Breast epithelium (tissue), 4 donors: ENCODE results near the gene TGOLN2. TPM values are rescaled to one million over a fixed set of nuclear protein-coding genes. Genes with fewer than 3 reads are reported as not detected.
"Not testable (repeated sequence)": the region's sequence is repeated elsewhere in the genome, so short reads cannot be mapped to it uniquely, and the experiment has no call there.

Source experiments
- DNase-seq, 2 donors: peaks; one replicate each; pipeline ENCODE4 v3.0.0-alpha.2; 2019; ENCODE audit warnings: low spot score in 2 of 2
- H3K27ac ChIP-seq, 2 donors: fragments of 200-600 bp; sonication (generic) in 1 of 2; one replicate each; pipeline ENCODE4 v1.5.1; 2016 to 2019; ENCODE audit warnings: mild to moderate bottlenecking in 1 of 2
- H3K27me3 ChIP-seq, 2 donors: fragments of 200-600 bp; sonication (generic) in 1 of 2; one replicate each; pipeline versions ENCODE4 v1.5.1 to v1.6.0; 2017 to 2019; ENCODE audit warnings: control low read depth in 1 of 2, mild to moderate bottlenecking in 1 of 2
- H3K36me3 ChIP-seq: fragments of 200-600 bp; one replicate; pipeline ENCODE4 v1.5.1; 2019
- H3K4me1 ChIP-seq, 2 donors: fragments of 200-600 bp; sonication (generic); one replicate each; pipeline ENCODE4 v1.5.1; 2016 to 2019; ENCODE audit warnings: control low read depth in 1 of 2
- H3K4me3 ChIP-seq, 3 donors: fragments of 200-600 bp; sonication (generic); 1 replicate in 2 of 3; 2 replicates in 1 of 3; pipeline ENCODE4 v1.5.1; 2016 to 2019; ENCODE audit warnings: mild to moderate bottlenecking in 3 of 3, moderate library complexity in 2 of 3
- H3K9me3 ChIP-seq, 2 donors: fragments of 200-600 bp; sonication (generic) in 1 of 2; one replicate each; pipeline ENCODE4 v1.5.1; 2016 to 2019; ENCODE audit warnings: control low read depth in 1 of 2
- POLR2A ChIP-seq: fragments of 450-650 bp; IDR thresholded peaks from one replicate; pipeline ENCODE4 v1.6.1; 2016; ENCODE audit warnings: antibody characterized with exemption, mild to moderate bottlenecking, moderate library complexity
- POLR2AphosphoS5 ChIP-seq, 3 donors: sonication (generic); formaldehyde crosslinking; IDR thresholded peaks; one replicate each; pipeline ENCODE4 v1.6.1; 2017; ENCODE audit warnings: antibody characterized with exemption in 3 of 3
- intact Hi-C: fragments of 100-400 bp; cut with DNase I; formaldehyde crosslinking; loops from one replicate; pipeline ENCODE4 v1.15.1; 2023; ENCODE audit warnings: low total_unique reads
- total RNA-seq, 3 donors: library from RNA; depleted of rRNA; stranded (reverse); fragments of >200 nt; gene quantifications; one replicate each; pipeline ENCODE4 v1.1.0, GENCODE V29; 2016
- TF ChIP-seq, protein P1 (sequence below), 3 donors: fragments of 450-650 bp; IDR thresholded peaks; one replicate each; pipeline ENCODE4 v1.5.1; 2016 to 2017; ENCODE audit warnings: antibody characterized with exemption in 3 of 3, mild to moderate bottlenecking in 3 of 3, moderate library complexity in 3 of 3

The TGOLN2 gene
- total RNA-seq, 3 donors from 2014 or later, result 111 to 161 (median 117) TPM

DNA sequence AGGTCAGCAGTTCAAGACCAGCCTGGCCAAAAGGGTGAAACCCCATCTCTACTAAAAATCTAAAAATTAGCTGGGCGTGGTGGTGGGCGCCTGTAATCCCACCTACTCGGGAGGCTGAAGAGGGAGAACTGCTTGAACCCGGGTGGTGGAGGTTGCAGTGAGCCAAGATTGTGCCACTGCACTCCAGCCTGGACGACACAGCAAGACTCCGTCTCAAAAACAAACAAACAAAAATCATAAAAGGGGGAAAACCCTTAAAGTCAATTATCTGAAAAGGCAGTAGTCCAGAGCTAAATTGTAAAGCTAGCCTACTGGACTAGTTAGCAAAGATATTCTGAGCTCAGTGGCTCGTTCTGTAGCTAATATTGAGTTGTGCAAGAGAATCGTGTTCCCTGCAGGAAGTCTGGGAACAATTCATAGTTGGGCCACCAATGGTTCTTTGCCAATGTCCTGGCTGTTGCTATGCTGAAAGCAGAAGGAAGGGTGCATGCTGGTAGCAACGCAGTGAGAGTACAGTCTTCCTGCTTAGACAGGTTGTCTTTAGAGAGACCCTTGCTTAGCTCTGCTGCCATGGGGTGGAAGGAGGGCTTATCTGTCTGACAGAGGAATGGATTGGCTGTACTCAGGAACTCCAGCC, 4.3 kb downstream of the TGOLN2 start:
- intact Hi-C loops, result loop anchor here (10.0 kb wide), 1 partner anchor 211 kb away; the partner anchor contains the start of gene MAT2A
- no peaks in the 10 kb centered on the region for H3K27me3 ChIP-seq

DNA sequence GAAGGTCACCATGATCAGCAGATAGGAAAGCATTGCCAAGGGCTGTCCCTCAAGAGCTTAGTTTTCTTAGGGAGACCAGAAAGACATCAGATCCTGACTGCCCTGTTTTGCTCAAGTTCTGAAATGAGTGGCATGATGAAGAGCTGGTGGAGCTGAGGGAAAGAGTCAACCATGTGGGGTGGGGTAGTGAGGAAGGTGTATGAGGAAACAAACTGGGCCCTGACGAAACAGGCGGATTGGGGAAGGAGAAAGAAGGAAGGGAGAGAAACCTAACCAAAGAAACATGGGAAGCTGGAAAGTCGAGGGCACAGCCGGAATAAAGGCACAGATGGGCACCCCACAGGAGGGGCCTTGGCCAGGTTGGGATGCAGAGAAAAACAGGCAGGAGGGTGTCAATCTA, 8.0 kb downstream of the TGOLN2 start:
- TF ChIP-seq POLR2AphosphoS5 (IDR thresholded peaks at IDR 0.05) (no peak), POLR2A (no peak)
- TF ChIP-seq, protein P1, sequence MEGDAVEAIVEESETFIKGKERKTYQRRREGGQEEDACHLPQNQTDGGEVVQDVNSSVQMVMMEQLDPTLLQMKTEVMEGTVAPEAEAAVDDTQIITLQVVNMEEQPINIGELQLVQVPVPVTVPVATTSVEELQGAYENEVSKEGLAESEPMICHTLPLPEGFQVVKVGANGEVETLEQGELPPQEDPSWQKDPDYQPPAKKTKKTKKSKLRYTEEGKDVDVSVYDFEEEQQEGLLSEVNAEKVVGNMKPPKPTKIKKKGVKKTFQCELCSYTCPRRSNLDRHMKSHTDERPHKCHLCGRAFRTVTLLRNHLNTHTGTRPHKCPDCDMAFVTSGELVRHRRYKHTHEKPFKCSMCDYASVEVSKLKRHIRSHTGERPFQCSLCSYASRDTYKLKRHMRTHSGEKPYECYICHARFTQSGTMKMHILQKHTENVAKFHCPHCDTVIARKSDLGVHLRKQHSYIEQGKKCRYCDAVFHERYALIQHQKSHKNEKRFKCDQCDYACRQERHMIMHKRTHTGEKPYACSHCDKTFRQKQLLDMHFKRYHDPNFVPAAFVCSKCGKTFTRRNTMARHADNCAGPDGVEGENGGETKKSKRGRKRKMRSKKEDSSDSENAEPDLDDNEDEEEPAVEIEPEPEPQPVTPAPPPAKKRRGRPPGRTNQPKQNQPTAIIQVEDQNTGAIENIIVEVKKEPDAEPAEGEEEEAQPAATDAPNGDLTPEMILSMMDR (IDR thresholded peaks at IDR 0.05), result no peak
- intact Hi-C loops, result loop anchor here (10.0 kb wide), 2 partner anchors 215 to 1105 kb away; partner anchors contain the start of gene MAT2A
- H3K9me3 ChIP-seq, result no peaks in the 10 kb centered on the region
- H3K27me3 ChIP-seq, result no peaks in the 10 kb centered on the region
- peaks cover 2 to 5% of the 10 kb centered on the region in 2 donors for H3K4me1 ChIP-seq
- H3K4me3 ChIP-seq, result no peak overlapping the region
- H3K27ac ChIP-seq, result no peak overlapping the region
- DNase-seq, result no peak
- H3K36me3 ChIP-seq, result no peaks in the 10 kb centered on the region

More for the DNA sequence above, 4.3 kb downstream of the TGOLN2 start:
- TF ChIP-seq POLR2A (no peak), POLR2AphosphoS5 (IDR thresholded peaks at IDR 0.05) (no peak)
- TF ChIP-seq, protein P1 (IDR thresholded peaks at IDR 0.05), result no peak
- peak overlapping the region in 1 of 2 donors; percentile 16 for H3K27ac ChIP-seq
- H3K36me3 ChIP-seq, result no peaks in the 10 kb centered on the region
- DNase-seq, result no peak
- H3K4me3 ChIP-seq, result no peak overlapping the region
- H3K4me1 ChIP-seq, result peaks cover 5 to 19% of the 10 kb centered on the region in 2 donors
- no peaks in the 10 kb centered on the region for H3K9me3 ChIP-seq

GRCh38 chr2:85318222-85319074, 9.3 kb downstream of the TGOLN2 start:
- H3K9me3 ChIP-seq, result no peaks in the 10 kb centered on the region
- intact Hi-C loops, result loop anchor here (10.0 kb wide), 1 partner anchor 1104 kb away; no protein-coding TSS in a partner anchor
- no peaks in the 10 kb centered on the region for H3K36me3 ChIP-seq
- H3K27me3 ChIP-seq, result no peaks in the 10 kb centered on the region
- TF ChIP-seq POLR2A (no peak), POLR2AphosphoS5 (IDR thresholded peaks at IDR 0.05) (no peak)
- TF ChIP-seq, protein P1 (IDR thresholded peaks at IDR 0.05), result no peak
- H3K4me1 ChIP-seq, result no peaks in the 10 kb centered on the region
- no peak overlapping the region for H3K4me3 ChIP-seq
- DNase-seq, result no peak
- peak overlapping the region in 1 of 2 donors; percentile 26 for H3K27ac ChIP-seq

GRCh38 chr2:85315921-85316320, 11.9 kb downstream of the TGOLN2 start:
- not testable (repeated sequence) for DNase-seq, H3K9me3 ChIP-seq, H3K27me3 ChIP-seq, H3K4me3 ChIP-seq, H3K36me3 ChIP-seq, H3K4me1 ChIP-seq, H3K27ac ChIP-seq
- intact Hi-C loops, result loop anchor here (10.0 kb wide), 1 partner anchor 1101 kb away; no protein-coding TSS in a partner anchor

DNA sequence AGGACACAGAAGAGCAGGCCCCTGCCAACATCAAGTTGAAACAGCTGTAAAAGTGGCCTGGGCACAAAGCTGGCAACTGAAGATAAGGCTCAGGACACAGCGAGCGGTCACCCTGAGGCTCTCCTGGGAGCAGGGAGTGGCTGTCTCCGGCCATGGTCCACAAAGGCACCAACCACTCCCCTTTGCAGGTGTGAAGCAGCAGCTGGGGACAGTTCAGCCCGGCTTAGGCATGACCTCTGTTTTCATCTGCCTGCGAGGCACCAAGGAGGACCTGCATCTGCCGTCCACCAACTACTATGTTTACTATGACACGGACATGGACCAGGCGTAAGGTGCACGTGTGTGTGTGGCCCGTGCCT, 12.9 kb downstream of the TGOLN2 start:
- no peak for DNase-seq
- intact Hi-C loops, result loop anchor here (10.0 kb wide), 1 partner anchor 1100 kb away; no protein-coding TSS in a partner anchor
- Histone ChIP-seq H3K4me3 (no peak overlapping the region), H3K27ac (no peak overlapping the region), H3K36me3 (no peaks in the 10 kb centered on the region), H3K27me3 (no peaks in the 10 kb centered on the region), H3K4me1 (no peaks in the 10 kb centered on the region), H3K9me3 (no peaks in the 10 kb centered on the region)
- TF ChIP-seq, protein P1 (IDR thresholded peaks at IDR 0.05), result no peak
- TF ChIP-seq POLR2AphosphoS5 (IDR thresholded peaks at IDR 0.05) (no peak), POLR2A (no peak)
